Astrocyte (in vitro differentiated cells and primary cell): Measurements from ENCODE around the gene AGRN. TPM values are rescaled to one million over a fixed set of nuclear protein-coding genes. Genes with fewer than 3 reads are reported as not detected.

Experiments used
- DNase-seq: peaks from one replicate; pipeline ENCODE4 v3.0.0-alpha.2; 2010; ENCODE audit warnings: low read depth
- FAIRE-seq: peaks from 2 replicates; lab custom pipeline; 2011; peaks lifted over from hg19 to GRCh38; lab: Jason Lieb, UNC
- H2AFZ ChIP-seq: 2 replicates; pipeline ENCODE4 v1.6.0; 2012; ENCODE audit warnings: low read depth, low read length, inconsistent platforms
- H3K27ac ChIP-seq: 2 replicates; pipeline ENCODE4 v1.5.1; 2011; ENCODE audit warnings: low read depth, low read length, inconsistent platforms
- H3K27me3 ChIP-seq: 2 replicates; pipeline ENCODE4 v1.6.0; 2011; ENCODE audit warnings: low read length, inconsistent platforms; ENCODE audit not compliant: insufficient read depth
- H3K36me3 ChIP-seq: 2 replicates; pipeline ENCODE4 v1.5.1; 2011; ENCODE audit warnings: low read length, inconsistent platforms; ENCODE audit not compliant: insufficient read depth
- H3K4me1 ChIP-seq: 2 replicates; pipeline ENCODE4 v1.5.1; 2011; ENCODE audit warnings: low read length, inconsistent platforms; ENCODE audit not compliant: insufficient read depth
- H3K4me2 ChIP-seq: 2 replicates; pipeline ENCODE4 v1.6.0; 2012; ENCODE audit warnings: low read length, inconsistent platforms
- H3K4me3 ChIP-seq: 2 replicates; pipeline ENCODE4 v1.5.1; 2011; ENCODE audit warnings: low read depth, mild to moderate bottlenecking, low read length, inconsistent platforms; ENCODE audit not compliant: insufficient read depth
- H3K79me2 ChIP-seq: 2 replicates; pipeline ENCODE4 v1.6.0; 2012; ENCODE audit warnings: mild to moderate bottlenecking, low read length, inconsistent platforms; ENCODE audit not compliant: insufficient read depth
- H3K9ac ChIP-seq: 2 replicates; pipeline ENCODE4 v1.6.0; 2012; ENCODE audit warnings: mild to moderate bottlenecking, low read length, inconsistent platforms
- H3K9me3 ChIP-seq: 2 replicates; pipeline ENCODE4 v1.5.1; 2012; ENCODE audit warnings: low read depth, mild to moderate bottlenecking, low read length, inconsistent platforms; ENCODE audit not compliant: insufficient read depth
- H4K20me1 ChIP-seq: 2 replicates; pipeline ENCODE4 v1.6.0; 2012; ENCODE audit warnings: low read length, inconsistent platforms; ENCODE audit not compliant: insufficient read depth
- H3K27ac Mint-ChIP-seq: one replicate; pipeline ENCODE4 v1.8.0; 2021; ENCODE audit warnings: mild to moderate bottlenecking, mixed read lengths; ENCODE audit not compliant: unreplicated experiment
- H3K27me3 Mint-ChIP-seq: one replicate; pipeline ENCODE4 v1.8.0; 2021; ENCODE audit warnings: low read depth, mixed read lengths; ENCODE audit not compliant: unreplicated experiment
- H3K36me3 Mint-ChIP-seq: one replicate; pipeline ENCODE4 v1.8.0; 2021; ENCODE audit warnings: low read depth, mixed read lengths; ENCODE audit not compliant: unreplicated experiment
- H3K4me1 Mint-ChIP-seq: one replicate; pipeline ENCODE4 v1.8.0; 2021; ENCODE audit warnings: low read depth, mixed read lengths; ENCODE audit not compliant: unreplicated experiment
- H3K4me3 Mint-ChIP-seq: one replicate; pipeline ENCODE4 v1.8.0; 2021; ENCODE audit warnings: mild to moderate bottlenecking, moderate library complexity, mixed read lengths; ENCODE audit not compliant: unreplicated experiment
- H3K9me3 Mint-ChIP-seq: one replicate; pipeline ENCODE4 v1.8.0; 2021; ENCODE audit warnings: mild to moderate bottlenecking, mixed read lengths; ENCODE audit not compliant: unreplicated experiment
- CTCF ChIP-seq: IDR thresholded peaks from 2 replicates; pipeline ENCODE4 v1.5.1; 2011; ENCODE audit warnings: low read depth, mild to moderate bottlenecking, inconsistent platforms, low read length, moderate library complexity; ENCODE audit not compliant: insufficient read depth
- EZH2 ChIP-seq: IDR thresholded peaks from 2 replicates; pipeline ENCODE4 v1.6.1; 2012; ENCODE audit warnings: mild to moderate bottlenecking, low read length, inconsistent platforms; ENCODE audit not compliant: insufficient read depth
- total RNA-seq: library from RNA; stranded (reverse); gene quantifications from 2 replicates; pipeline ENCODE4 v1.2.1, GENCODE V29; 2021

AGRN gene
- total RNA-seq, 1 donor from 2014 or later: 589 TPM

DNA sequence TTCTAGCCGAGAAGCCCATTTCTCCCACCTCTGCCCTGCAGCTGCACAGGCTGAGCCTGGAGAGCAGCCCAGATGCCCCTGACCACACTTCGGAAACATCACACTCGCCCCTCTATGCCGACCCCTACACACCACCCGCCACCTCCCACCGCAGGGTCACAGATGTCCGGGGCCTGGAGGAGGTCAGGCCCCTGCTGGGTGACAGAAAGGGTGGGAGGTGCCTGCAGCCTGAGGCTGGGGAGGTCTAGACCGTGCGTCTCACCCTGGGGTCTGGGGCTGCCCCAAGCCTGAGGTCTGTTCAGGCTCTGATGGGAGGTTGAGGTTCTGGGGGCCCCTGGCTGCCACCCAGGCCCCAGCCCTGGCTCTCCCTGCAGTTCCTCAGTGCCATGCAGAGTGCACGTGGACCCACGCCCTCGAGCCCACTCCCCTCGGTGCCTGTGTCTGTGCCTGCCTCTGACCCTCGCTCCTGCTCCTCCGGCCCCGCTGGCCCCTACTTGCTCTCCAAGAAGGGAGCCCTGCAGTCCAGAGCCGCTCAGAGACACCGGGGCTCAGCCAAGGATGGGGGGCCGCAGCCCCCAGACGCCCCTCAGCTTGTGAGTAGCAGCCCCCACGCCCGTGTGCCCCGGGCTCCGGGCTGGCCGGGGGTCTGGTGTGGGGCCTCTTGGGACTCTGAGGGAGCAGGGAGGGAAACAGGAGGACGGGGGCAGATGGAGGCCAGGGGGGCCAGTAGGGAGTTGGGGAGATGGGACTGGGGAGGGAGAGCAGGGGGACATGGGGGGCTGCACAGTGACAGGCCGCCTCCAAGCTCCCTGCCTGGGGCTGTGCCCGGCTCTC, 46.2 kb upstream of the AGRN start:
- TF ChIP-seq EZH2: no peak
- TF ChIP-seq CTCF: no peak
- Histone ChIP-seq H3K4me2 (no peak overlapping the region), H3K27me3 (no peaks in the 10 kb centered on the region), H3K79me2 (no peaks in the 10 kb centered on the region), H3K27ac (no peak overlapping the region), H4K20me1 (peaks cover 6% of the 10 kb centered on the region), H3K36me3 (no peaks in the 10 kb centered on the region), H2AFZ (no peak overlapping the region), H3K4me1 (no peaks in the 10 kb centered on the region), H3K9ac (no peak overlapping the region), H3K9me3 (no peaks in the 10 kb centered on the region), H3K4me3 (no peak overlapping the region)
- Mint-ChIP-seq H3K9me3 (no peaks in the 10 kb centered on the region), H3K4me1 (no peaks in the 10 kb centered on the region), H3K27ac (no peak overlapping the region), H3K36me3 (peaks cover 5% of the 10 kb centered on the region), H3K4me3 (no peak overlapping the region), H3K27me3 (peaks cover 22% of the 10 kb centered on the region)
- DNase-seq: no peak
- FAIRE-seq: no peak

DNA sequence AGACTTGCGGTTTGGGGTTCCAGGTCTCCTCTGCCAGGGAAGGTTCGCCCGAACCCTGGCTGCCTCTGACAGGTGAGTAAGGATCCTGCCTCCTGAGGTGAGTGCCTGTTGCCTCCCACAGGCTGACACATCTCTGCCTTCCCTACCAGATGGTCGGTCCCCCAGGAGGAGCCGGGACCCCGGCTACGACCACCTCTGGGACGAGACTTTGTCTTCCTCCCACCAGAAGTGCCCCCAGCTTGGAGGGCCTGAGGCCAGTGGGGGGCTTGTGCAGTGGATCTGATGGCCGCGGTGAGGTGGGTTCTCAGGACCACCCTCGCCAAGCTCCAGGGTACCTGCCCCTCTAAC, 45.7 kb upstream of the AGRN start:
- TF ChIP-seq EZH2 (no peak), CTCF (no peak)
- no peak for FAIRE-seq
- Mint-ChIP-seq H3K9me3 (no peaks in the 10 kb centered on the region), H3K27me3 (peaks cover 17% of the 10 kb centered on the region), H3K27ac (no peak overlapping the region), H3K4me1 (no peaks in the 10 kb centered on the region), H3K36me3 (peaks cover 5% of the 10 kb centered on the region), H3K4me3 (no peak overlapping the region)
- Histone ChIP-seq H3K27me3 (no peaks in the 10 kb centered on the region), H3K4me3 (no peak overlapping the region), H2AFZ (no peak overlapping the region), H3K9ac (no peak overlapping the region), H4K20me1 (peaks cover 4% of the 10 kb centered on the region), H3K4me2 (no peak overlapping the region), H3K4me1 (no peaks in the 10 kb centered on the region), H3K36me3 (no peaks in the 10 kb centered on the region), H3K27ac (no peak overlapping the region), H3K79me2 (no peaks in the 10 kb centered on the region), H3K9me3 (no peaks in the 10 kb centered on the region)
- no peak for DNase-seq

DNA sequence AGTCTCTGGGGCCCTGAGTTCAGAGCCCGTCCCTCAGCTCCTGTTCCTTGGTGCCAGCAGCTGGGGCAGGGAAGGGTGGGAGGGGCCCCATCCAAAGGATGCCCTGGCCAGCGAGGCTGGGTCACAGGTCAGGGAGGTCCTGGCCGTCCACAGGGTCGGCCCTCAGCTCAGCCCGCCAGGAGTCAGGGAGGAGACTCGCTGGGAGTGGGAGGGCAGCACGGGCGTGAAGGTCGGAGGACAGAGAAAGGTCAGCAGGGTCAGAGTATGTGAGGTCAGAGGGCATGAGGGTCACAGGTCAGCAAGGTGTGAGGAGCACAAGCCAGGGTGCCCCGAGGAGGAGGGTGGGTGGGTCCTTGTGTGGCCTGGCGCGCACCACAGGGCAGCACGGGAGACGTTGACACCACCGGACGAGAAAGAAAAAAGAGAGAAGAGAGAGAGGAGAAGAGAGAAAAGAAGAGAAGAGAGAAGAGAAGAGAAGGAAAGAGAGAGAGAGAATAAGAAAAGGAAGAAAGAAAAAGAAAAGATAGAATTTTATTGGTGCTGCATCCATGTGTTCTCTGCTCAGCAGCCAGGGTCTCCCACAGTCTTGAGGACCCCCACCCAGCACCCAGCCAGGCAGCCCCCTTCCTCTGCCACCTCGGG, 45.1 kb upstream of the AGRN start:
- TF ChIP-seq CTCF (no peak), EZH2 (no peak)
- no peaks in the 10 kb centered on the region for H3K36me3 ChIP-seq
- H3K79me2 ChIP-seq: no peaks in the 10 kb centered on the region
- H3K27me3 ChIP-seq: no peaks in the 10 kb centered on the region
- Mint-ChIP-seq H3K27ac (no peak overlapping the region), H3K9me3 (no peaks in the 10 kb centered on the region), H3K27me3 (peaks cover 14% of the 10 kb centered on the region), H3K4me1 (no peaks in the 10 kb centered on the region), H3K36me3 (peaks cover 5% of the 10 kb centered on the region), H3K4me3 (no peak overlapping the region)
- FAIRE-seq (no peak), DNase-seq (no peak)
- H3K4me3 ChIP-seq: no peak overlapping the region
- H4K20me1 ChIP-seq: no peaks in the 10 kb centered on the region
- H2AFZ ChIP-seq: no peak overlapping the region
- no peaks in the 10 kb centered on the region for H3K9me3 ChIP-seq
- no peak overlapping the region for H3K9ac ChIP-seq
- no peak overlapping the region for H3K27ac ChIP-seq
- H3K4me1 ChIP-seq: no peaks in the 10 kb centered on the region
- H3K4me2 ChIP-seq: no peak overlapping the region
